Lower leg skin (tissue), 4 donors: Measurements from ENCODE around the gene MAP4K5. TPM values are rescaled to one million over a fixed set of nuclear protein-coding genes. Genes with fewer than 3 reads are reported as not detected.
A peak's percentile ranks its signal among the peaks of the same experiment; 100 is the strongest.

Experiments
- DNase-seq, 2 donors: peaks; one replicate each; pipeline ENCODE4 v3.0.0-alpha.2; 2019; ENCODE audit warnings: low spot score in 2 of 2
- H3K4me3 ChIP-seq: fragments of 200-600 bp; sonication (generic); 2 replicates; pipeline ENCODE4 v1.5.1; 2017; ENCODE audit warnings: mild to moderate bottlenecking, low read depth; ENCODE audit not compliant: poor library complexity, severe bottlenecking
- CTCF ChIP-seq, 3 donors: fragments of 450-650 bp; IDR thresholded peaks; one replicate each; pipeline ENCODE4 v1.5.1; 2016; ENCODE audit warnings: antibody characterized with exemption in 3 of 3, mild to moderate bottlenecking in 3 of 3, moderate library complexity in 2 of 3
- POLR2A ChIP-seq, 2 donors: fragments of 450-650 bp; IDR thresholded peaks; one replicate each; pipeline ENCODE4 v1.6.1; 2016 to 2017; ENCODE audit warnings: antibody characterized with exemption in 2 of 2, mild to moderate bottlenecking in 1 of 2, moderate library complexity in 1 of 2
- WGBS, 2 donors: methylation state at CpG; one replicate each; pipeline ENCODE4 v1.1.5; 2018; 5-methylcytosine and 5-hydroxymethylcytosine counted together
- intact Hi-C: fragments of 100-400 bp; cut with DNase I; formaldehyde crosslinking; loops from one replicate; pipeline ENCODE4 v1.15.0; 2023; ENCODE audit warnings: low total_unique reads
- total RNA-seq, 4 donors: library from RNA; depleted of rRNA; stranded (reverse); fragments of >200 nt; gene quantifications; one replicate each; pipeline ENCODE4 v1.1.0, GENCODE V29; 2016

Gene MAP4K5
- total RNA-seq, 4 donors from 2014 or later = 119 to 292 (median 218) TPM

DNA sequence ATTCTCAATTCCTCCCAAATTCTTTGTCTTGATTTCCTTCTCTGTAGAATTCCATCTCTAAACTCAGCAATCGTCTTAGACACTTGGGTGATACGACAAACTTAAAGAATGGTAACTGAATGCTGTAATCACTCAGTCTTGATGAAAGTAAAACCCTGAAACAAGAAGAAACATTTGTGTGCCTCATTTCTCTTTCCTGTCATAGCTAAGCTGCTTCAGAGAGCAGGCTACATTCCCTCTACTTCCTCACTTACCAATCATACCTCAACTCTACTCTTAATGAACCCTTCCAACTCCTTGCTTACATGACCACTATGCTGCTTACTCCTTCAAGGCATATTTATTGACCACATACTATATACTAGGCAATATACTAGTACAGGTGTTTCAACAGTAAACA lies 8.3 kb downstream of the MAP4K5 start:
- DNase-seq = no peak
- TF ChIP-seq CTCF (IDR thresholded peaks at IDR 0.05) = no peak
- TF ChIP-seq POLR2A (IDR thresholded peaks at IDR 0.05) = no peak
- 72 to 77% methylated on average over 2 of the region's 2 CpGs for WGBS, 2 donors
- no peak overlapping the region for H3K4me3 ChIP-seq
- intact Hi-C loops = loop anchor here (10.0 kb wide), 1 partner anchor 179 kb away; no protein-coding TSS in a partner anchor

DNA sequence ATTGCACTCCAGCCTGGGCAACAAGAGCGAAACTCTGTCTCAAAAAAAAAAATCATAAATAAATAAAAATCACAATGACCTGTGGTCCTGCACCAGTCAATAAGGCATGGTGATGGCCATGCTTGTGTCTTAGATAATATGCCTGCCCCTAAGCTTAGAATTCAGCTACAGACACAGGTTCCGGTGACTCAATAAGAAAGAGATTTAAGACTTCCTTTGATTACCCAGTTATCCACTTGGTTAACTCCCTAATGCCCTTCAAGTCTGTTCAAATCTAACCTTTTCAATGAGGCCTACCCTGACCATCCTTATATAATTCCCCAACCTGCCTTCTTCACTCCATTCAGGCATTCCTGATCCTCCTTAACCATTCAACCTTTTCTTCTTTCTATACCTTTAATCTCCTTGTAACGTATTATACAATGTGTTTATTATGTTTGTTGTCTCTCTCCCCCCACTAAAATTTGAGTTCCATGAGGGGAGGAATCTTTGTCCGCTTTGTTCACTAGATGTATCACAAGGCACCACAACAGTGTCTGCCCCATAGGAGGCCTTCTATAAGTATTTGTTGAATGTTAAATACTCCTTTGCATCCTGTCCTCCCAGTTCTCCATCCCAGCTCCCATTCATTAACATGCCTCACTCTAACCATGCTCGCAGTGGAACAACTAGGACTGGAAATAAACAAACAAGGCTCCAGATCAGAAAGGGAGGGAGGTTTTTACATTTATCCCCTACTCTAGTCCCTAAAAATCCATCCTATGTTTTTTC lies 8.9 kb downstream of the MAP4K5 start:
- H3K4me3 ChIP-seq = no peak overlapping the region
- intact Hi-C loops = loop anchor here (10.0 kb wide), 1 partner anchor 179 kb away; no protein-coding TSS in a partner anchor
- DNase-seq = no peak
- TF ChIP-seq CTCF (IDR thresholded peaks at IDR 0.05) (no peak), POLR2A (IDR thresholded peaks at IDR 0.05) (no peak)
- 94% methylated on average over 5 of the region's 5 CpGs for WGBS, 2 donors

DNA sequence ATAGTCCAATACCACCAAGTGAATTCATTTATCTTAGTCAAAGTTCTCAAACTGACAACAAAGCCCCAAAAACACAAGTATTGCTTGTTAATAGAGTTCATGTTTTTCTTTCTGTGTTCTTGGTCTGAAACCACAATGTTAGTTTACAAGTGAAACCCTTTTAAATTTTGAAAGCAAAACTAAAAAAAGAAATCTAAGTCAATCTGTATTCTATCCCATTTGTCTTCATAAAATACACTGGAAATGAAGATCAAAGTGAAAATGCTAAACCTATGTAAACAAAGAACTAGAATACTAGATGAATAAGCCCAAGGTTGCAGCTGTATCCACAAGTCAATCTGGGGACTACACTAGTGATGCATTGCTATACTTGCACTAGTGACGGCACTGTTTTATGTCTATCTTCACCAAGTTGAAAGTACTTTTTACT lies 10.4 kb downstream of the MAP4K5 start:
- intact Hi-C loops = loop anchor here (10.0 kb wide), 1 partner anchor 177 kb away; no protein-coding TSS in a partner anchor
- DNase-seq = no peak
- TF ChIP-seq CTCF (IDR thresholded peaks at IDR 0.05) = no peak
- WGBS, 2 donors = 85 to 91% methylated on average over 1 of the region's 1 CpG
- no peak overlapping the region for H3K4me3 ChIP-seq

DNA sequence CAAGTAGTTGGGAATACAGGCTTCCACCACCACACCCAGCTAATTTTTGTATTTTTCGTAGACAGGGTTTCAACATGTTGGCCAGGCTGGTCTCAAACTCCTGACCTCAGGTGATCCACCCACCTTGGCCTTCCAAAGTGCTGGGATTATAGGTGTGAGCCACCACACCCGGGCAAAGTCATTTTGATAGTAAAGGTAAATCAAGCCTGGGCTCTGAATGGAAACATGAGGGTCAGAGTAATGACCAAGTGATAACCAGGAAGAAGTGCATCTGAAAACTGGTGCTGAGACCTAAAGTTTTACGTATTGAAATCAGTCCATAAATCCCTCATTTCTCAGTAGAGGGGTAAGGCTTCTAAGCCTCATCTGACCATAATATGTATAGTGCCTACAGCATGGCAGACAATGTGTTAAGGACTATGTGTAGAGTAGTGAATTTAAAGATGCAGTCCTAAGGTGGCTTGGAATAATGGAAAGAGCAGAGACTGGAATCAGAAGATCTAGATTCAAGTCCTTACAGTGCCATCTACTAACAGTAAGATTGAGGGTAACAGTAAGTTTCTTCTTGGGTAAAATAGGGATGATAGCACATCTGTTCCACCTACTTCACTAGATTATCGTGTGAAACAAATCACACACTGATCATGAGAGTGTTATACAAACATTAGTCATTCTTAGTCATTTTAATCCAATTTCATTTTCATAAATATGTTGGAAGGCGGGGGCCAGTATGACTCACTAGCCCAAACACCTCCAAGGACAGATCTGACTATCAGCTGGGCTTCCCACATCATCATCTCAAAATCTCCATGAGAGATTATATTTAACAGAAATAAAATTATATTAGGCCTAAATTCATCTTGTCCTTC lies 11.2 kb downstream of the MAP4K5 start:
- intact Hi-C loops = loop anchor here (10.0 kb wide), 1 partner anchor 176 kb away; no protein-coding TSS in a partner anchor
- peak in 1 of 2 donors; percentile 58 for DNase-seq
- H3K4me3 ChIP-seq = no peak overlapping the region
- no peak for TF ChIP-seq POLR2A (IDR thresholded peaks at IDR 0.05)
- 39 to 40% methylated on average over 5 of the region's 5 CpGs for WGBS, 2 donors

GRCh38 chr14:50516091-50516490 lies 16.3 kb downstream of the MAP4K5 start:
- WGBS, 2 donors = 91% methylated on average over 2 of the region's 2 CpGs
- H3K4me3 ChIP-seq = no peak overlapping the region
- no peak for TF ChIP-seq POLR2A (IDR thresholded peaks at IDR 0.05)
- no peak for TF ChIP-seq CTCF (IDR thresholded peaks at IDR 0.05)
- intact Hi-C loops = no loop called here
- no peak for DNase-seq

DNA sequence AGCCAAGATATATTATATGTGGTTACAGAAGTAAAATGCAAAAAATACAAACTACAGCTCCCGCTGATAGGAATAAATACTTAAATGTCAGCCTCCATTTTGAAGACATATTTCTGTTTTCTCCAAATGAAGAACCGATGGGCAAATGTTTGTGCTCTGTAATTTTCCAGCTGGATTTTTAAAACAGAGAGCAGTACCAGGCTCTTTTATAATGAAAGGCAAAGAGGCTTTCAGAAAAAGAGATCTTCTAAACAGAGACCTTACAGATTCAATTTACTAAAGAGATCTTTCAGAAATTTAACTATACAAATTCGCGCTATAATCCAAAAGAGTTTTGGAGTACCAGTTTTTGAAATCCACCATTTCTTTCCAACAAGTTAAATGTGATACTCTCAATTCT lies 19.9 kb downstream of the MAP4K5 start:
- intact Hi-C loops = no loop called here
- H3K4me3 ChIP-seq = no peak overlapping the region
- no peak for TF ChIP-seq CTCF (IDR thresholded peaks at IDR 0.05)
- no peak for TF ChIP-seq POLR2A (IDR thresholded peaks at IDR 0.05)
- DNase-seq = no peak
- WGBS, 2 donors = 91 to 95% methylated on average over 4 of the region's 4 CpGs
